Mucosa of rectum (tissue), 2 donors: ENCODE results near the gene PALD1.

Experiments used
- H3K27ac ChIP-seq, 2 donors: one replicate each; pipeline ENCODE4 v1.7.0; 2013; ENCODE audit warnings: inconsistent platforms in 2 of 2, low read depth in 2 of 2, low read length in 2 of 2
- H3K27me3 ChIP-seq, 2 donors: one replicate each; pipeline ENCODE4 v1.7.0; 2013; ENCODE audit warnings: low read length in 2 of 2; ENCODE audit not compliant: control insufficient read depth in 2 of 2, insufficient read depth in 2 of 2
- H3K36me3 ChIP-seq, 2 donors: one replicate each; pipeline ENCODE4 v1.7.0; 2013; ENCODE audit warnings: low read length in 2 of 2; ENCODE audit not compliant: control insufficient read depth in 2 of 2, insufficient read depth in 2 of 2
- H3K4me1 ChIP-seq, 2 donors: one replicate each; pipeline ENCODE4 v1.7.0; 2013; ENCODE audit warnings: low read length in 2 of 2, mild to moderate bottlenecking in 1 of 2; ENCODE audit not compliant: control insufficient read depth in 2 of 2, insufficient read depth in 2 of 2
- H3K4me3 ChIP-seq, 2 donors: one replicate each; pipeline ENCODE4 v1.7.0; 2013; ENCODE audit warnings: low read length in 2 of 2
- H3K9ac ChIP-seq, 2 donors: one replicate each; pipeline ENCODE4 v1.7.0; 2013; ENCODE audit warnings: low read length in 2 of 2, low read depth in 1 of 2, mild to moderate bottlenecking in 1 of 2
- H3K9me3 ChIP-seq, 2 donors: one replicate each; pipeline ENCODE4 v1.7.0; 2013; ENCODE audit warnings: low read length in 2 of 2; ENCODE audit not compliant: control insufficient read depth in 2 of 2
- donor health status: healthy.
- donor health status: Normal muscosa, but diverticular disease.

Gene PALD1

GRCh38 chr10:70595566-70596016, 117.0 kb downstream of the PALD1 start:
- Histone ChIP-seq H3K9ac (no peak overlapping the region), H3K27ac (no peak overlapping the region), H3K27me3 (peaks cover 0 to 2% of the 10 kb centered on the region in 2 donors), H3K4me1 (no peaks in the 10 kb centered on the region), H3K36me3 (no peaks in the 10 kb centered on the region), H3K9me3 (no peaks in the 10 kb centered on the region), H3K4me3 (no peak overlapping the region)

GRCh38 chr10:70596110-70596798, 117.7 kb downstream of the PALD1 start:
- Histone ChIP-seq H3K36me3 (no peaks in the 10 kb centered on the region), H3K27me3 (peaks cover 0 to 2% of the 10 kb centered on the region in 2 donors), H3K27ac (no peak overlapping the region), H3K9ac (no peak overlapping the region), H3K4me3 (no peak overlapping the region), H3K9me3 (no peaks in the 10 kb centered on the region), H3K4me1 (no peaks in the 10 kb centered on the region)

GRCh38 chr10:70596860-70597809, 118.6 kb downstream of the PALD1 start:
- Histone ChIP-seq H3K4me3 (no peak overlapping the region), H3K27me3 (no peaks in the 10 kb centered on the region), H3K9me3 (no peaks in the 10 kb centered on the region), H3K27ac (no peak overlapping the region), H3K4me1 (no peaks in the 10 kb centered on the region), H3K9ac (no peak overlapping the region), H3K36me3 (no peaks in the 10 kb centered on the region)

- no peaks in the 10 kb centered on the region for H3K9me3 ChIP-seq
These were observed 119.6 kb downstream of the PALD1 start for GRCh38 chr10:70597856-70598815.

GRCh38 chr10:70598857-70599295, 120.3 kb downstream of the PALD1 start:
- Histone ChIP-seq H3K36me3 (no peaks in the 10 kb centered on the region), H3K4me3 (no peak overlapping the region)

More at GRCh38 chr10:70597856-70598815, 119.6 kb downstream of the PALD1 start:
- H3K4me3 ChIP-seq, result no peak overlapping the region
- H3K36me3 ChIP-seq, result no peaks in the 10 kb centered on the region
- H3K9ac ChIP-seq, result no peak overlapping the region
- no peaks in the 10 kb centered on the region for H3K27me3 ChIP-seq
- H3K4me1 ChIP-seq, result no peaks in the 10 kb centered on the region
- H3K27ac ChIP-seq, result no peak overlapping the region

GRCh38 chr10:70599319-70599718, 120.8 kb downstream of the PALD1 start:
- Histone ChIP-seq H3K4me1 (no peaks in the 10 kb centered on the region), H3K9me3 (no peaks in the 10 kb centered on the region), H3K4me3 (no peak overlapping the region), H3K27me3 (no peaks in the 10 kb centered on the region), H3K9ac (no peak overlapping the region), H3K27ac (no peak overlapping the region), H3K36me3 (no peaks in the 10 kb centered on the region)

More at GRCh38 chr10:70598857-70599295, 120.3 kb downstream of the PALD1 start:
- H3K9ac ChIP-seq, result no peak overlapping the region
- H3K9me3 ChIP-seq, result no peaks in the 10 kb centered on the region
- H3K27ac ChIP-seq, result no peak overlapping the region
- H3K4me1 ChIP-seq, result no peaks in the 10 kb centered on the region
- no peaks in the 10 kb centered on the region for H3K27me3 ChIP-seq

- no peak overlapping the region for H3K9ac ChIP-seq
- H3K9me3 ChIP-seq, result no peaks in the 10 kb centered on the region
- H3K4me3 ChIP-seq, result no peak overlapping the region
- H3K27ac ChIP-seq, result no peak overlapping the region
- H3K27me3 ChIP-seq, result no peaks in the 10 kb centered on the region
- H3K36me3 ChIP-seq, result no peaks in the 10 kb centered on the region
- no peaks in the 10 kb centered on the region for H3K4me1 ChIP-seq
These were observed 121.2 kb downstream of the PALD1 start for GRCh38 chr10:70599791-70600190.

- Histone ChIP-seq H3K9ac (no peak overlapping the region), H3K27ac (no peak overlapping the region), H3K27me3 (no peaks in the 10 kb centered on the region), H3K9me3 (no peaks in the 10 kb centered on the region), H3K4me3 (no peak overlapping the region), H3K4me1 (no peaks in the 10 kb centered on the region), H3K36me3 (no peaks in the 10 kb centered on the region)
These were observed 122.2 kb downstream of the PALD1 start for GRCh38 chr10:70600512-70601395.

GRCh38 chr10:70601746-70602145, 123.2 kb downstream of the PALD1 start:
- Histone ChIP-seq H3K9ac (no peak overlapping the region), H3K4me3 (peak overlapping the region in 1 of 2 donors; percentile 52), H3K27me3 (no peaks in the 10 kb centered on the region), H3K27ac (no peak overlapping the region), H3K36me3 (no peaks in the 10 kb centered on the region), H3K4me1 (no peaks in the 10 kb centered on the region), H3K9me3 (no peaks in the 10 kb centered on the region)
